ENCODE data around the gene CAPN7. TPM values are rescaled to one million over a fixed set of nuclear protein-coding genes. Genes with fewer than 3 reads are reported as not detected.

CAPN7 gene
- total RNA-seq, 1 experiment from 2014 or later, result 25.2 TPM

- DNase-seq, result no peak
- Mint-ChIP-seq H3K9me3 (peaks cover 7 to 18% of the 10 kb centered on the region in 2 experiments), H3K4me1 (no peaks in the 10 kb centered on the region), H3K27me3 (ENCODE audit: low read depth) (peaks cover 24% of the 10 kb centered on the region), H3K36me3 (ENCODE audit: insufficient read depth in 1 of 3, low read depth in 3 of 3) (no peaks in the 10 kb centered on the region; a peak in 1 of 7 replicates), H3K27ac (no peak overlapping the region), H3K4me3 (no peak overlapping the region)
- no peaks in the 10 kb centered on the region for H3K4me1 ChIP-seq (ENCODE audit: insufficient read depth, low read length)
- no peaks in the 10 kb centered on the region for H3K27me3 ChIP-seq (ENCODE audit: insufficient read depth, low read length)
- no peak overlapping the region for H3K18ac ChIP-seq (ENCODE audit: insufficient read length, low read depth, low read length)
- H3K23me2 ChIP-seq (ENCODE audit: insufficient read length, low read depth, low read length, poor library complexity, severe bottlenecking), result no peaks in the 10 kb centered on the region
- no peak overlapping the region for H3T11ph ChIP-seq (ENCODE audit: low read length)
- no peak overlapping the region for H2BK5ac ChIP-seq (ENCODE audit: insufficient read length, low read length)
- H3K79me1 ChIP-seq (ENCODE audit: insufficient read depth, low read depth, low read length, poor library complexity, severe bottlenecking), result no peaks in the 10 kb centered on the region
- no peak overlapping the region for H2BK120ac ChIP-seq (ENCODE audit: low read depth, low read length, poor library complexity, severe bottlenecking)
- no peak overlapping the region for H3K14ac ChIP-seq (ENCODE audit: insufficient read depth, low read length)
- WGBS (ENCODE audit: extremely low coverage, insufficient read length, low lambda C conversion rate), result no CpG with 5 or more reads among the region's 3 CpGs
- H2AK5ac ChIP-seq (ENCODE audit: insufficient read length, low read length), result no peak overlapping the region
- H3K23ac ChIP-seq (ENCODE audit: insufficient read length, low read depth, low read length), result no peak overlapping the region
- no peak overlapping the region for H4K91ac ChIP-seq (ENCODE audit: insufficient read length, low read depth, low read length)
- no peak overlapping the region for H3K9ac ChIP-seq (ENCODE audit: extremely low read depth, insufficient read length, low read length)
- no peaks in the 10 kb centered on the region for H3K79me2 ChIP-seq (ENCODE audit: insufficient read depth, low read length)
- no peaks in the 10 kb centered on the region for H4K20me1 ChIP-seq (ENCODE audit: control insufficient read depth, insufficient read depth, insufficient read length)
- H3K9me3 ChIP-seq (ENCODE audit: control insufficient read depth, low read depth, low read length), result no peaks in the 10 kb centered on the region
- H3K4ac ChIP-seq (ENCODE audit: low read depth, low read length), result no peak overlapping the region
- H2BK20ac ChIP-seq (ENCODE audit: low read depth, low read length, poor library complexity, severe bottlenecking), result no peak overlapping the region
- no peak overlapping the region for H2BK12ac ChIP-seq (ENCODE audit: insufficient read length, low read depth, low read length)
- H2BK15ac ChIP-seq (ENCODE audit: low read depth, low read length), result no peak overlapping the region
- H4K8ac ChIP-seq (replicated peaks; ENCODE audit: insufficient read length, low read depth, low read length), result no peak overlapping the region
- TF ChIP-seq, protein P1, sequence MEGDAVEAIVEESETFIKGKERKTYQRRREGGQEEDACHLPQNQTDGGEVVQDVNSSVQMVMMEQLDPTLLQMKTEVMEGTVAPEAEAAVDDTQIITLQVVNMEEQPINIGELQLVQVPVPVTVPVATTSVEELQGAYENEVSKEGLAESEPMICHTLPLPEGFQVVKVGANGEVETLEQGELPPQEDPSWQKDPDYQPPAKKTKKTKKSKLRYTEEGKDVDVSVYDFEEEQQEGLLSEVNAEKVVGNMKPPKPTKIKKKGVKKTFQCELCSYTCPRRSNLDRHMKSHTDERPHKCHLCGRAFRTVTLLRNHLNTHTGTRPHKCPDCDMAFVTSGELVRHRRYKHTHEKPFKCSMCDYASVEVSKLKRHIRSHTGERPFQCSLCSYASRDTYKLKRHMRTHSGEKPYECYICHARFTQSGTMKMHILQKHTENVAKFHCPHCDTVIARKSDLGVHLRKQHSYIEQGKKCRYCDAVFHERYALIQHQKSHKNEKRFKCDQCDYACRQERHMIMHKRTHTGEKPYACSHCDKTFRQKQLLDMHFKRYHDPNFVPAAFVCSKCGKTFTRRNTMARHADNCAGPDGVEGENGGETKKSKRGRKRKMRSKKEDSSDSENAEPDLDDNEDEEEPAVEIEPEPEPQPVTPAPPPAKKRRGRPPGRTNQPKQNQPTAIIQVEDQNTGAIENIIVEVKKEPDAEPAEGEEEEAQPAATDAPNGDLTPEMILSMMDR (conservative IDR thresholded peaks at IDR 0.05), result no peak
- no peak overlapping the region for H4K5ac ChIP-seq (ENCODE audit: insufficient read length, low read depth, low read length)
- no peak overlapping the region for H3K27ac ChIP-seq (ENCODE audit: insufficient read length, low read depth, low read length)
- no peak overlapping the region for H3K4me2 ChIP-seq (ENCODE audit: insufficient read depth, insufficient read length, low read length)
- H2AFZ ChIP-seq (ENCODE audit: low read length), result no peak overlapping the region
- no peak overlapping the region for H3K56ac ChIP-seq (ENCODE audit: insufficient read length, low read depth, low read length)
Measured at GRCh38 chr3:15197340-15198029, 8.6 kb upstream of the CAPN7 start.
